ENCODE results near the gene PPP1R2B.

GRCh38 chr5:156803404-156803803 is 46.7 kb upstream of the PPP1R2B start:
- no peak for TF ChIP-seq EZH2 (IDR thresholded peaks at IDR 0.05; ENCODE audit: borderline replicate concordance, low read length)
- TF ChIP-seq, protein P1, sequence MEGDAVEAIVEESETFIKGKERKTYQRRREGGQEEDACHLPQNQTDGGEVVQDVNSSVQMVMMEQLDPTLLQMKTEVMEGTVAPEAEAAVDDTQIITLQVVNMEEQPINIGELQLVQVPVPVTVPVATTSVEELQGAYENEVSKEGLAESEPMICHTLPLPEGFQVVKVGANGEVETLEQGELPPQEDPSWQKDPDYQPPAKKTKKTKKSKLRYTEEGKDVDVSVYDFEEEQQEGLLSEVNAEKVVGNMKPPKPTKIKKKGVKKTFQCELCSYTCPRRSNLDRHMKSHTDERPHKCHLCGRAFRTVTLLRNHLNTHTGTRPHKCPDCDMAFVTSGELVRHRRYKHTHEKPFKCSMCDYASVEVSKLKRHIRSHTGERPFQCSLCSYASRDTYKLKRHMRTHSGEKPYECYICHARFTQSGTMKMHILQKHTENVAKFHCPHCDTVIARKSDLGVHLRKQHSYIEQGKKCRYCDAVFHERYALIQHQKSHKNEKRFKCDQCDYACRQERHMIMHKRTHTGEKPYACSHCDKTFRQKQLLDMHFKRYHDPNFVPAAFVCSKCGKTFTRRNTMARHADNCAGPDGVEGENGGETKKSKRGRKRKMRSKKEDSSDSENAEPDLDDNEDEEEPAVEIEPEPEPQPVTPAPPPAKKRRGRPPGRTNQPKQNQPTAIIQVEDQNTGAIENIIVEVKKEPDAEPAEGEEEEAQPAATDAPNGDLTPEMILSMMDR (conservative IDR thresholded peaks at IDR 0.05 in 1 of 2, IDR thresholded peaks at IDR 0.05 in 1 of 2; ENCODE audit: extremely low read depth in 1 of 2, insufficient read depth in 1 of 2, low read depth in 1 of 2, low read length in 2 of 2): no peak
